Neutrophil (primary cell): Measurements from ENCODE around the gene CSTPP1.
A peak's percentile ranks its signal among the peaks of the same experiment; 100 is the strongest.

Experiments
- H3K27ac ChIP-seq: fragments of 200-600 bp; sonication (generic); 2 replicates; pipeline ENCODE4 v1.5.1; 2016; ENCODE audit warnings: mild to moderate bottlenecking, moderate library complexity
- H3K27me3 ChIP-seq: fragments of 200-600 bp; sonication (generic); 2 replicates; pipeline ENCODE4 v1.6.0; 2016; ENCODE audit warnings: mild to moderate bottlenecking
- H3K36me3 ChIP-seq: fragments of 200-600 bp; sonication (generic); 2 replicates; pipeline ENCODE4 v1.5.1; 2017
- H3K4me1 ChIP-seq, 2 experiments: fragments of 200-600 bp in 1 of 2; sonication (generic) in 1 of 2; 1 replicate in 1 of 2; 2 replicates in 1 of 2; pipeline versions ENCODE4 v1.5.1 to v1.6.1; 2013 to 2016; ENCODE audit warnings: low read depth in 1 of 2, low read length in 1 of 2, mild to moderate bottlenecking in 1 of 2, moderate library complexity in 1 of 2; ENCODE audit not compliant: control insufficient read depth in 1 of 2, insufficient read depth in 1 of 2
- H3K4me3 ChIP-seq, 2 experiments: fragments of 200-600 bp in 1 of 2; sonication (generic) in 1 of 2; 1 replicate in 1 of 2; 2 replicates in 1 of 2; pipeline ENCODE4 v1.5.1; 2013 to 2016; ENCODE audit warnings: low read depth in 1 of 2, low read length in 1 of 2, mild to moderate bottlenecking in 1 of 2, moderate library complexity in 1 of 2
- H3K9me3 ChIP-seq: fragments of 200-600 bp; sonication (generic); 2 replicates; pipeline ENCODE4 v1.5.1; 2016
- TF ChIP-seq, protein P1 (sequence below): fragments of 200-600 bp; sonication (generic); IDR thresholded peaks from 2 replicates; pipeline ENCODE4 v1.5.1; 2016; ENCODE audit warnings: antibody characterized with exemption

The CSTPP1 gene

DNA sequence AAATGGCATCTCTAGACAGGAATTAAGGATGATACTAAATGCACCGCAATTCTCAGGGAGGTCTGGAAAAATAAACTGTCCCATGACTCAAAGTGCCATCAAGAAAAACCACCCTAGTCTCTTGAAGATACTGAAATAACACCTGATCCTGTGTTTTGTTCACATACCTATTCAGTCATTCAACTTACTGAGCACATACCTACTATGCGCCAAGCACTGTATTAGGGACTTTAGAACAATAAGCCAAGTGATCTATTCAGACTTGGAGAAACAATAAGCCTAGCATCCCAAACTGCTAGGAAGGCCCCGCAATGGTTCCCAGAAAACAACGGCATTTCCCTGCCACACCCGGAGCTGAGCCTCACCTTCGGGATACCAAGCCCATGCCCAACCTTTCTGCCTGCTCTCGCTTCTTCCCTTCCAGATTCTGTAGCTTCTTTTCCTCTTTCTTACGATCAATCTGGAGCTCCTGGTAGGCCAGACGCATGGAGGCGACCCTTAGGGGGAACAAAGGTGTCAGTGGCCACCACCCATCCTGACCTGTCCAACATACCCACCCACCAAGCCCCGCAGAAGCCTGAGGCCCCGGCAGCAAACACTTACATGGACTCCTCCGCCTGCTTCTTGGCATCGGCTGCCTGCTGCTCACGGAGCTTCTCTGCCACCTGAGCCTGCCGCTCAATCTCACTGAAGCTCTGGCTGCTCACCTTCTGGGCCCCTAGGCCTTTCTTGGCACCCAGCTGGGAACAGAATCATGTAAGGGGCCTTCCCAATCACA is 234.7 kb downstream of the CSTPP1 start:
- H3K27me3 ChIP-seq, result no peaks in the 10 kb centered on the region
- no peak overlapping the region for H3K27ac ChIP-seq
- TF ChIP-seq, protein P1, sequence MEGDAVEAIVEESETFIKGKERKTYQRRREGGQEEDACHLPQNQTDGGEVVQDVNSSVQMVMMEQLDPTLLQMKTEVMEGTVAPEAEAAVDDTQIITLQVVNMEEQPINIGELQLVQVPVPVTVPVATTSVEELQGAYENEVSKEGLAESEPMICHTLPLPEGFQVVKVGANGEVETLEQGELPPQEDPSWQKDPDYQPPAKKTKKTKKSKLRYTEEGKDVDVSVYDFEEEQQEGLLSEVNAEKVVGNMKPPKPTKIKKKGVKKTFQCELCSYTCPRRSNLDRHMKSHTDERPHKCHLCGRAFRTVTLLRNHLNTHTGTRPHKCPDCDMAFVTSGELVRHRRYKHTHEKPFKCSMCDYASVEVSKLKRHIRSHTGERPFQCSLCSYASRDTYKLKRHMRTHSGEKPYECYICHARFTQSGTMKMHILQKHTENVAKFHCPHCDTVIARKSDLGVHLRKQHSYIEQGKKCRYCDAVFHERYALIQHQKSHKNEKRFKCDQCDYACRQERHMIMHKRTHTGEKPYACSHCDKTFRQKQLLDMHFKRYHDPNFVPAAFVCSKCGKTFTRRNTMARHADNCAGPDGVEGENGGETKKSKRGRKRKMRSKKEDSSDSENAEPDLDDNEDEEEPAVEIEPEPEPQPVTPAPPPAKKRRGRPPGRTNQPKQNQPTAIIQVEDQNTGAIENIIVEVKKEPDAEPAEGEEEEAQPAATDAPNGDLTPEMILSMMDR, result no peak
- H3K36me3 ChIP-seq, result peaks cover 85% of the 10 kb centered on the region
- H3K4me1 ChIP-seq, result peaks cover 9 to 11% of the 10 kb centered on the region in 2 experiments
- no peaks in the 10 kb centered on the region for H3K9me3 ChIP-seq
- no peak overlapping the region for H3K4me3 ChIP-seq

DNA sequence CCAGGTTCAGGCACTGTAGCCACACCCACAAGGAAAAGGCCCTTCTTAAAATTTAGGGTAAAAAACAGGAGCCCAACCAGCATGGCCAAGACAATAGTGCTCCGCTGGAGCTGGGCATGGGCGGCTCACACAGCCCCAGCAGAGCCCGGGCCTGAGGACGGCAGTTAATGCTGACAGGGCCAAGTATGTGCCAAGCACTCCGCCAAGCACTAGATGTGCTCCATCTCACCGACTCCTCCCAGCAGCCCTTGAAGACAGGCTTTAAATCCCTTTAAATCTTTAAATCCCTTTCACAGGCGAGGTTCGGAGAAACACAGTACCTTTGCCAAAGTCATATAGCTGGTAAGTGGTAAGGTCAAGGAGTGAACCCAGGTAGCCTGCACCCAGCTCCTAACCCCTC is 235.3 kb downstream of the CSTPP1 start:
- Histone ChIP-seq H3K9me3 (no peaks in the 10 kb centered on the region), H3K27ac (no peak overlapping the region), H3K36me3 (peaks cover 79% of the 10 kb centered on the region), H3K4me1 (peaks cover 9 to 12% of the 10 kb centered on the region in 2 experiments), H3K4me3 (no peak overlapping the region), H3K27me3 (no peaks in the 10 kb centered on the region)
- TF ChIP-seq, protein P1, result no peak

DNA sequence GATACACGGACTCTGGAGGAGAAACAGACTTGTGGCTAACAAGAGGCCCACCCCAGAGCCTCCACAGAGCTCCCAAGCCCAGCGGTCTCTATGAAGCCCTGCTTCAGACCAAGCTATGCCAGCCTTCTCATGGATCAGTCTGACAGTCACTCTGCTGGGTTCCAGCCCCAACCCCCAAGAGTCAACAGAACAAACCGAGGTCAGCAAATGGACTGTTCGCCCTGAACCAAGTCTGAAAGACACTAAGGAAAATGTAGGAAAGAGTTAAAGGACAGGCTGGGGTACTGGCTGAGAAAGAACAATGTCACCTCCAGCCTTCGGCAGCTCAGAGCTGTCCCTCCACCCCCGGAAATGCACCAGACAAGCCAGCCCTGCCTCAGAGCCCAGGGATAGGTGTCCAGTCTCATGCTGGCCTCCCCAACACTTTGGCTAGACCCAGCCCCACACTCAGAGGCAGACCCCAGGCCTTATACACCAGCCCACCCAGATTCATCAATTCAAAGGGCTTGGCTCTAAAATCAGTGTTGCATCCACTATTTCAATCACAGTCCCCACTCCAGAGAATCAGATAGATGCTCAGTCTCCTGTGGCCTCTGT is 236.3 kb downstream of the CSTPP1 start:
- Histone ChIP-seq H3K9me3 (no peaks in the 10 kb centered on the region), H3K4me1 (peaks cover 18 to 19% of the 10 kb centered on the region in 2 experiments), H3K27ac (no peak overlapping the region), H3K27me3 (no peaks in the 10 kb centered on the region), H3K36me3 (peaks cover 69% of the 10 kb centered on the region), H3K4me3 (no peak overlapping the region)
- TF ChIP-seq, protein P1, result no peak

DNA sequence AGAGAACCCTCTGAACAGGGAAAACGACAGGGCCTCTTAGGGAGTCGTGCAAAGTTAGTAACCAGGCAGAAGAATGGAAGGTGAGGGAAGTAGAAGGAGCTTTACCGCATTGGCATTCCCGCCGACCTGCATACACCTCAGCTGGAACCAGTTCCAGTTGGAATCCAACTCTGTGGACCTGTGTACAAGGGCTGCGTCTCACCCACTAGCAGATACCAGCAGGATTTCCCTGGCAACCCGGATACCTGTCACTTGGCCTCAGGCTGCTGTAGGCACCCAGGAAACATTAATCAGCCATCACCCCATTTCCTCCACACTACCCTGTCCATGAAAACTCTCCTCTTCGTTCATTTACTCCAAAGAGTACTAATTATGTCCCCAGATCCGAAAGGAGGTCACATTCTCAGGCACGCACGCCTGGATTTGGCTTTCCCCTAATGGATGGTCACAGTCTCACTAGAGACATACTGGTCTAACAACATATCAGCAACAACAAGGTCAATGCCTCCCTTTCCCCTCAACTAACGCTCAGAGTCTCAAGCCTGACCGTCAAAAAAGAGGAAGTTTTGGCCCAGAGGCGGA is 239.3 kb downstream of the CSTPP1 start:
- TF ChIP-seq, protein P1, result no peak
- Histone ChIP-seq H3K4me1 (peaks cover 21 to 23% of the 10 kb centered on the region in 2 experiments), H3K36me3 (peaks cover 42% of the 10 kb centered on the region), H3K4me3 (peak overlapping the region; percentile 98 to 99), H3K27me3 (no peaks in the 10 kb centered on the region), H3K27ac (peak overlapping the region; percentile 81), H3K9me3 (no peaks in the 10 kb centered on the region)

DNA sequence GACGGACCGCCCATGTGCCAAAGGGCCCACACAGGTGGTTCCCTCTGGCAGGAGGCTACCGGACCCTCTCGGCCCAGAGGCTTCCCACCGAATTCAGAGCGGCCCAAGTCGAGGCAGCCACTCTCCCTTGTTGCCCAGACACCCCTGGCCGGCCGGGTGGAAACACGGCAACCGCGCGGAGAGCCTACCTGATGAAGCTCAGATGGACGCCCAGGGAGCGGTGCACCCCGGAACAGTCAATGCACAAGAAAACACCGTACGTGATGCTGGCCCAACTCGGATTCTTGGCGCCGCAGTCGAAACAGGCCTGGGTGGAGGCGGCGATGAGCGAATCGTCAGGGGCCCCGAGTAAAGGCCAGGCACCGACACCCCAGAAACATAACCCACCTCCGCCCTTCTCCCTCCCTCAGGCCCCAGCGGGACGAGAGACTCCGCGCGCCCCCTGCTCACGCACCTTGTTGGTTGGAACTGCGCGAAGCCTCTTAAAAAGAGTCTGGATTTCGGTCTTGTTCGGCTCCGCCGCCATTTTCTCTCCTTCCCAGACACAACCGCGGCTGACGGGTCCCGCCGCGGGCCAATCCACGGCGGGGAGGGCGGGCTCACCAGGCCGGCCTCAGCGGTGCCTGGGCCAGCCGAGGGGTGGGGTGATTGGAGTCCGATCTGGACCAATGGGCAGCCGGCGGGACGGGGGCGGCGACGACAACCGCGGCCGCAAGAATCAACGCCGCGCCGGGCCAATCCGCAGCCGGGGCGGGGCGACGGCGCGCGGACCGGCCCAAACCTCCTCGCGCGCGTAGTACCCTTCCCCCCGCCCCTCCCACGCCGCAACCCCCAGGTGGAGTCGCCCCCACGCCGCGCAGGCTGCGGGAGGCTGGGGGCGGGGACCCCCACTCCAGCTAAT is 240.0 kb downstream of the CSTPP1 start, which contains the start of gene ARFGAP2:
ARFGAP2 (minus strand) TSS at position 552 of the 901 bp plus-strand sequence; CDS start at position 526, 26 bp downstream.
- Histone ChIP-seq H3K36me3 (peaks cover 34% of the 10 kb centered on the region), H3K4me3 (peak within 1 kb of the TSS; percentile 98 to 99), H3K27ac (peak within 1 kb of the TSS; percentile 81), H3K9me3 (no peaks in the 10 kb centered on the region), H3K4me1 (peaks cover 21 to 23% of the 10 kb centered on the region in 2 experiments), H3K27me3 (no peaks in the 10 kb centered on the region)
- TF ChIP-seq, protein P1, result peak; percentile 15
